HG03108 (cell line): ENCODE data around the gene ATP9A.
"Not testable (repeated sequence)": the region's sequence is repeated elsewhere in the genome, so short reads cannot be mapped to it uniquely, and the experiment has no call there.

Source experiments
- ATAC-seq: cut with Tn5 transposase; IDR thresholded peaks from one replicate; pipeline ENCODE4 v1.9.1; 2021; ENCODE audit warnings: moderate library complexity; ENCODE audit not compliant: unreplicated experiment

The ATP9A gene

GRCh38 chr20:51767867-51768758, at the start of gene ATP9A:
Gene ATP9A (minus strand): TSS chr20:51768390. CDS start chr20:51768369, 21 bp downstream.
- no peak for ATAC-seq

DNA sequence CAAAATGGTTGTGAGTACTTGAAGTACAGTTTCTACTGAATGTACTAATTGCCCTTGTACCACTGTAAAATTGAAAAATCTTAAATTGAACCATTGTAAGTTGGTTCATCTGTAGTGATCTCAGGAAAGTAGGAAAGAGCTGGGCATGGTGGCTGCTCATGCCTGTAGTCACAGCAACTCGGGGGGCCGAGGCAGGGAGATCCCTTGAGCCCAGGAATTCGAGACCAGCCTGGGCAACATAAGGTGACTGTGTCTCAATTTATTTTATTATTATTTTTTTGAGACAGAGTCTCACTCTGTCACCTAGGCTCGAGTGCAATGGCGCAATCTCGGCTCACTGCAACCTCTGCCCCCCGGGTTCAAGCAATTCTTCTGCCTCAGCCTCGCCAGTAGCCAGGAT, 48.7 kb upstream of the ATP9A start:
- not testable (repeated sequence) for ATAC-seq

DNA sequence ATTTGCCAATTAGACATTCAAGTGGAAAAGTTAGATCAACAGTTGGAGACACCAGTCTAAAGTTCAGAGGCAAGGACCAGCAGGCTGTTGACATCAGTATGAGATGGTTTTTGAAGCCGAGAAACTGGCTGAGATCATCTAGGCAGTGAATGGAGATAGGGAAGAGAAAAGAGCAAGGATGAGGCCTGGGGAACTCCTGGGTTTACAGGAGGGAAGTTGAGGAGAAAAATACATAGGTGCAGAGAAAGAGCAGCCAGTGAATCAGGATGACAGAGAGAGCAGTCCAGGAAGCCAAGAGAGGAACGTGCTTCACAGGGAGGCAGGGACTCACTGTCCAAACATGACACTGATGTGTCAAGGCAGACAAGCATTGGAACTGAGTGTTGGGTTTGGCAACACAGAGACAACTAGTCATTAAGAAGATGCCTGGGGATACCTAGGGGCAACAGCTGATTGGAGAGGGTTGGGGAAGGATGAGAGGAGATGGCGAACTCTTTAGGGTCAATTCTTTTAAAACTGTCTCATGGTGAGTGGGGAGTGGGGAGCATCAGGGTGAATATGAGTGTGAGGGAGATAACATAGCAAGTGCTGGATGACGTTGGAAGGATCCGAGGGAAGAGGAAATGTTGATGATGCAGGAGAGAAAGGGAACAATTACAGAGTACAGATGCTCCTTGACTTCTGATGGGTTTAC, 47.3 kb upstream of the ATP9A start:
- no peak for ATAC-seq

- no peak for ATAC-seq
Observed at GRCh38 chr20:51812861-51813260, 44.7 kb upstream of the ATP9A start.

- ATAC-seq: no peak
Observed at GRCh38 chr20:51811514-51812128, 43.4 kb upstream of the ATP9A start.

DNA sequence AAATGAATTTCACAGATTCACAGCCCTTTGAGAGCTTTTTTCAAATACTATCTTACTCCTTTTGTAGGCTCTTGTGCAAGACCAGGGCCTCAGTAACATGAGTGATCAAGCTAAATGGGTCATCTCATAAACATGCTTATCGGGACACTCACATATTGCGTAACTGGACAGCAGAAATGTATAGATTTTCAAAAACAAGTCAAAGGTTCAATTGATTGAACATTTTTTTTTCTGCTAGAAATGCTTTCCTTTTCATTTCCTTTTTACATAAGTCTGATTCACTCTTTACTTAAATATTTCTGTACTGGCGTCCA, 42.8 kb upstream of the ATP9A start:
- ATAC-seq: no peak

DNA sequence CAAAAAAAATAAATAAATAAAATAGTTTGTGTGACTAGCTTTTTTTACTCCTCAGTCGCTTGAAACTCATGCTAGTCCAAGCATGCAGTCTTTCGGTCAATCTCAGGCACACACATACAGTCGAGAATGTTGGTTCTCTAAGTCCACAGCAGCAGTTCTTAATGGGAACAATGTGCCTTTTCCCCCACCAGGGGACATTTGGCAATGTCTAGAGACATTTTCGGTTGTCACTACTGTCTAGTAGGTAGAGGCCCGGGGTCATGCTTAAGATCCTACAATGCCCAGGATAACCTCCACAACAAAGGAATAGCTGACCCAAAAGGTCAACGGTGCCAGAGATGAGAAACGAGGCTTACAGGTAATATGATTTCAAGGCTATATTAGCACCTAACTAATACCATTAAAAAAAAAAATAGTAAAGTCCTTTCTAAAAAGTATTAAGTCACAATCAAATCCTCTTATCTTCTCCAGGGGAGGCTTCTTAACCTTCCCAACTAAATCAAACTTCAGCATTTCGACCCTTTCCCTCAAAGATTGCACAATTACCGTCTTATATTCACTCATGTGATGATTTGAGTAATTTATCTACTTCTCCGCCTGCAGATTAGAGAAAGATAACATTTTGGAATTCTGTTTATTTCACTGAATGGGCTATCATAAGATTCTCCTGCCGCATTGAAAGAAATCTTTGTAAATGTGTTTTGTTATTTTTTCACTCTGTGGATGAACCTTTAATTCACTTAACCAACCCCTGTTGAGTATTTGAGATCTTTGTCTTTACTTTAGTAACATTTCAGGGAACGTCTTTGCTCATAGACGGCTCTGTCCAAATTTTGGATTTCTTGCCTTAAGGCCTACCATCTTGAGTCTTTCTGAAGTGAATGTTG, 42.2 kb upstream of the ATP9A start:
- ATAC-seq: no peak

- no peak for ATAC-seq
Observed at GRCh38 chr20:51807720-51808250, 39.6 kb upstream of the ATP9A start.

GRCh38 chr20:51804754-51805153, 36.6 kb upstream of the ATP9A start:
- ATAC-seq: no peak

- ATAC-seq: no peak
Observed at GRCh38 chr20:51803148-51803854, 35.1 kb upstream of the ATP9A start.

- no peak for ATAC-seq
Observed at GRCh38 chr20:51802170-51802751, 34.1 kb upstream of the ATP9A start, which contains the start of gene SALL4. Gene SALL4 (minus strand): TSS chr20:51802521. CDS start chr20:51802408, 113 bp downstream.

DNA sequence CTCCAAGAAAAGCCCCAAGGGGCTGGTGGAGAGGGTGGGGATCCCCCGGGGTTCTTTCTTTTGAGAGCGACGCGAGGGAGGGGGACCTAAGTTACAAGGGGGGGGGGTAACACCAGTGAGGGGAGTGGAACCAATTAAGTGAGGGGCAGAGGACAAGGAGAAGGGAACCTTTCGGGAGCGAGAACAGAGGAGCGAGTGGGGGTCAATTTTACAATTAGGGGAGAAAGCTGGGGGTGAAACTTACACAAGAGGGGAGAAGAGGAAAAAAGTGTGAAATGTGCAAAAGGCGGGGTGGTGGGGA, 33.6 kb upstream of the ATP9A start:
- ATAC-seq: no peak

DNA sequence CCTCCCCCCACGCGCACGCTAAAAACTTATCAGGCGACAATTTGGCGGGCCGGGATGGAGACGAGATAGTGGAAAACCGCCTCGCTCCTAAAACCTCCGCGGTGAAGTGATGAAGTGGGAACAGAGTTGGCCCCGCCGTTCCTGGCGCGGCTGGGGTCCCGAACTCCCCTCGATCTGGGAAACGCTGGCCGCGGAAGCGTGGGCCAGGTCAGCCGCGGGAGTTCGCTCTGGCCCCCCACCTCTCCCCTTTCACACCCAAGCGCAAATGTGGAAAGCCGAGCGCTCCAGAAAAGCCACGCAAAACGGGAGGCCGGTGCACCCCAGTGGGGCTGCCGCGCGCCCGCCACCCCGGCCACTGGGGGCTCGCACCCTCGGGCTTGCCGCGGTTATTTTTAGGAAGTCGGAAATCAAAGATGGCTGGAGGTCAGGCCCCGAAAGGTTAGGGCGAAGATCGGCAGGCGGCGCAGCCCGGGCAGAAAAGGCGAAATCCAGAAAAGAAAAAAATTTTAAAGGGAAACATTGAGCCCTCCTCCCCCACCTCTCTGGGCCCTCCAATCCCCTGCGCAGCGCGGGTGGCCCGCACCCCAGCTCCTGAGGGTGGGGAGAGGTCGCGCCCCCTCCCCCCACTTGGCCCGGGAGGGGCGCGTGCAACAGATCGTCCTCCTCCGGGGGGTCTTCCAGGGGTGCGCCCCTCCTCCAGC, 33.1 kb upstream of the ATP9A start:
- no peak for ATAC-seq

DNA sequence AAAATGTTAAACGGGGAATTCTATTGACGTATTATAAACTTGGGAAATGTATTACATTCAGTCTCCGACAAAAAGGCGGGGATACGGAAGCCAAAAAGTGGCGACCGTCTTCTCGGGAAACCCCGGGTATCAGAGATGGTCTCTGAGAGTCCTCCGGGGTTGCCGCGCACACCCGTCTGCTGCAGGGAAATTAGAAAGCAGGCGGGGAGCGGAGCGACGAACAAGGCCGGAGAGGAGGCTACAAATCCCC, 32.6 kb upstream of the ATP9A start:
- ATAC-seq: no peak

DNA sequence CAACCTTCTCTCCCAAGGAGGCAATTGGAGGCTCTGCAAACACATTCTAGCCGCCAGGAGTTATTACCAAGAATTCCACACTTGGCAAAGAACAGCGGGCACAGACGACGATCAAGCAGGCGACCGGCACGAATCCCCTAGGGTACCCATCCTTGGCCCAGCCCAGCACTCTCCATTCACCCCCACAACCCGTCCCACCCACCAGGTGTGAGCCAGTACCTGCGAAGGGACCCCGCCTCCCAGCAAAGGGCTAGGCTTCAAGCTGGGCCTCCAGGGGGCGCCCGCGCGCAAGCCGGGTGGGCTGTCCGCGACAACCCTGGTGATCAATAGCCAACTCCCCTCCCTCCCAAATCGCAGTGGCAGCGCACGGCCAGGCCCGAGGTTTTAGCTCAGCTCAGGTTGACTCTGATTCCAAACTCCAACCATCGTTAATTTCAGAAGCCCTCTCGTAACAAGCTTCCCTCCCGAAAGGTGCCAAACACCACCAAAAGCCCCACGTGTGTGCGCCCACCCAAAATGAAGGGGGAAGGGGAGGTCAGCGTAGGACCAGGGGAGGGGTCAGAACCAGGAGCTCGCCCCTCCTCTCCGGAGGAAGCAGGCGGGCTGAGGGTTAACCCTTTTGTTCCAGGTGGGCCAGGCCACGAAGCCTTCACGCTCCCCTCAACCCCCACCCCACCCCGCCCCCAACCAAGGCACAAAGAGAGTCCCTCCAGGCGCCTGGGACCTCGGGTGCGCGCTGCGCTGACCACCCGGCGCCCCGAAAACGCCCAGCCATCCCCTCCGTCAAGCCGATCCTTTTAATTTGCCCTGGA, 32.1 kb upstream of the ATP9A start:
- no peak for ATAC-seq

- no peak for ATAC-seq
Observed at GRCh38 chr20:51799401-51799860, 31.2 kb upstream of the ATP9A start.

DNA sequence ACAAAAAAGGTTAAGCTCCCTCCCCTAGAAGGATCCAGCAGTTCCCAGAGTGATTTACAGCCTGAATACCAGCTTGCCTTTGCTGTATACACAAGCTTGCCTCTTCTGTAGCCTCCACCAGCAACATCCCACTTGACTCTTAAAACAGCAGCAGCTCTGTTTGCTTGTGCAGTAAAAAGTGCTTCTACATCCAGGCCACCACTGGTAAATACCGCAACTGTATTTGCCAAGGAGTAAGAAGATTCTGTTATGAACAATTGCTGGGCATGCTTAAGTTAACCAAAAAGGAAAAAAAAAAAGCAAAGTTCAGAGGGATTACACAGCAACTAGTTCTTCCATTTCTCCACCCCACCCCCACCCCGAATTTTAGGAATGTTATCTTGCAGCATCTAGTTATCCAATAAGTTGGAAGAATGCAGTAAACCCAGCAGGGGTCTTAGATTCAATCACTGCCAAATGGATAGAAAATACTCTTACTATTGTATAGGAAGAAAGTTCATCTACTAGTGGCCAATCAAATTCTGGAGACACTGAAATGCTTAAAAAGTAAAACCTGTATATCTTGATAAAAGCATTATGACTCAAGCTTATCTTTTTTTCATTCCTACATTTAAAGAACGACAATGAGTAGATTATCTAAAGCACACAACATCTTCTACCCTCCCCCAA, 29.3 kb upstream of the ATP9A start:
- no peak for ATAC-seq

GRCh38 chr20:51796340-51796739, 28.1 kb upstream of the ATP9A start:
- ATAC-seq: no peak
